T-helper 1 cell treated with Interleukin-12 subunit alpha and Interleukin-12 subunit beta and Interleukin-4 antibody, amounts not matched to agents 30 μg/mL and 1 μg/mL, for 36 hours (primary cell): Measurements from ENCODE around the gene ZNF692.
"Not testable (repeated sequence)": the region's sequence is repeated elsewhere in the genome, so short reads cannot be mapped to it uniquely, and the experiment has no call there.

Experiments
- H3K27ac Mint-ChIP-seq: one replicate; pipeline ENCODE4 v1.8.0; 2021; ENCODE audit warnings: mild to moderate bottlenecking, mixed read lengths
- H3K27me3 Mint-ChIP-seq: one replicate; pipeline ENCODE4 v1.8.0; 2021; ENCODE audit warnings: low read depth, mixed read lengths
- H3K36me3 Mint-ChIP-seq: one replicate; pipeline ENCODE4 v1.8.0; 2021; ENCODE audit warnings: low read depth, mixed read lengths
- H3K4me1 Mint-ChIP-seq: one replicate; pipeline ENCODE4 v1.8.0; 2021; ENCODE audit warnings: low read depth, mixed read lengths
- H3K4me3 Mint-ChIP-seq: one replicate; pipeline ENCODE4 v1.8.0; 2021; ENCODE audit warnings: mild to moderate bottlenecking, moderate library complexity, mixed read lengths
- H3K9me3 Mint-ChIP-seq: one replicate; pipeline ENCODE4 v1.8.0; 2021; ENCODE audit warnings: mixed read lengths

The ZNF692 gene

GRCh38 chr1:248889914-248890243 is 31.0 kb upstream of the ZNF692 start:
- not testable (repeated sequence) for H3K27ac Mint-ChIP-seq, H3K4me1 Mint-ChIP-seq, H3K36me3 Mint-ChIP-seq, H3K9me3 Mint-ChIP-seq, H3K4me3 Mint-ChIP-seq
- H3K27me3 Mint-ChIP-seq, result peaks cover 35% of the 10 kb centered on the region

DNA sequence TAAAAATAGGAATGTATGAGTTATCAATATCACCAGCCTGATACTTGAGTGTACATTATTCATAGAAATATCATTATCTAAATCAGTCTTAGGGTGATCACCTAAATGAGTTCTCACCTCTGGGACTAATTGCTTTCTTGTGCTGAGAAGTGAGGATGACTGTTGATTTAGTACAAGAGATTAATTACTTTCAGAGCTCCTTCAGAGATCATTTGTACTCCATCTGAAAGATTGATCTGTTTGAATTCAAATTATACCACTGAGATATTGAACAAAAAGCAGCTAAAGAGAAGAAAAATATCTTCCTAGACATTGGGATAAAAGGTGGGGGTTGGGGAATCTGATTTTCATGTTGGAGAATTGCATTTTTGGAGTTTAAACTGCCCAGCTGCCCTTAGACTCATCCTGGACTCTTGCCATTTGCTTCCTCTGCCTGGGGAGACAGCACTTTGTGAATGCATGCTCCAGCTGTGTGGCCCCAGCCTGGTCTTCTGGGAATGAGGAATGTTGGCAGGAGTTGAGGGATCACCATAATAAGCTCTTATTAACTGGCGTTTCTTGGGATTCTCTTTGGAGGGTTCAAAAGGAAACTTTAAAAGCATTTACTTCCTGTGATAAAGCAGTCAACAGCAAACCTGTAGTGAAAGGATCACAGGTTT is 27.5 kb upstream of the ZNF692 start:
- no peak overlapping the region for H3K27ac Mint-ChIP-seq
- no peaks in the 10 kb centered on the region for H3K4me1 Mint-ChIP-seq
- H3K36me3 Mint-ChIP-seq, result no peaks in the 10 kb centered on the region
- H3K4me3 Mint-ChIP-seq, result no peak overlapping the region
- no peaks in the 10 kb centered on the region for H3K9me3 Mint-ChIP-seq
- H3K27me3 Mint-ChIP-seq, result peaks cover 24% of the 10 kb centered on the region

GRCh38 chr1:248885646-248886045 is 26.8 kb upstream of the ZNF692 start:
- peaks cover 24% of the 10 kb centered on the region for H3K27me3 Mint-ChIP-seq
- no peaks in the 10 kb centered on the region for H3K9me3 Mint-ChIP-seq
- no peak overlapping the region for H3K27ac Mint-ChIP-seq
- no peaks in the 10 kb centered on the region for H3K4me1 Mint-ChIP-seq
- H3K36me3 Mint-ChIP-seq, result no peaks in the 10 kb centered on the region
- H3K4me3 Mint-ChIP-seq, result no peak overlapping the region

- no peaks in the 10 kb centered on the region for H3K4me1 Mint-ChIP-seq
- no peaks in the 10 kb centered on the region for H3K36me3 Mint-ChIP-seq
- H3K9me3 Mint-ChIP-seq, result no peaks in the 10 kb centered on the region
- H3K4me3 Mint-ChIP-seq, result no peak overlapping the region
- H3K27me3 Mint-ChIP-seq, result peaks cover 25% of the 10 kb centered on the region
- H3K27ac Mint-ChIP-seq, result no peak overlapping the region
Observed at GRCh38 chr1:248884632-248885295, 25.9 kb upstream of the ZNF692 start.

DNA sequence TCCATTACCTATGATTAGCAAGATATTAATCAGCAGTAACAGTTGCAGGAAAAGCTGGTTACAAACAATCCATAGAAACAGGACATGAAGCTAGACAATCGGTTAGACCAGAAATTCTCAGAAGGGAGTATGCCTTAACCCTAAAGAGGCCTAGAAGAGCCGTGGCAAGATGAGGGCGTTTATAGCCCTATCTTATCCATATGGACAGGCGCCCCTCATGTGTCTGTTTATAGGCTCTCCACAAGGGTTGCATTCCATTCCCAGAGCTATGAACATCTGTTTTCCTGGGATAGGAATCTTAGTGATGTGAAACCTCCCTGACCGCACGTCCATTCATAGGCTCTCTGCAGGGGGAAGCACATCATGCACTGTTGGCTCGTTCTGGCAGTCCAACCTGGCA is 23.5 kb upstream of the ZNF692 start:
- not testable (repeated sequence) for H3K27ac Mint-ChIP-seq, H3K36me3 Mint-ChIP-seq, H3K9me3 Mint-ChIP-seq

DNA sequence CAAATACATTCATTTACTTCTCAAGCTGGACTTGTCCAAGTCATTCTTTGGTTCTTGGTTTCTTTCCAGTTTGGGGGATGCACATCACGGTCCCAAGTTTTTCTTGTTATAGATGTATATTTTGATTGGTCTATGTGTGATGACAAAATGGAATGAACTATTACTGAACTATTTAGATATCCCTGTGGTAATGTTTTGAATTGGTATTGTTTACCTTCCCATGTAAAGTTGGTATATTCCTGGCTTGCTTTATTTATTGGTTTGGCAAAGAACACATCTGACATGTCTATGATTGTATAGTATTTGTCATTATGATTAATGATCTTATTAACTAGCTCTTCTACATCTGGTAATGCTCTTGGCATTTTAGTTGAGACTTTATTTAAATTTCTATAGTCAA is 22.4 kb upstream of the ZNF692 start:
- H3K4me1 Mint-ChIP-seq, result no peaks in the 10 kb centered on the region
- H3K36me3 Mint-ChIP-seq, result no peaks in the 10 kb centered on the region
- H3K4me3 Mint-ChIP-seq, result no peak overlapping the region
- peaks cover 40% of the 10 kb centered on the region for H3K27me3 Mint-ChIP-seq
- no peak overlapping the region for H3K27ac Mint-ChIP-seq
- no peaks in the 10 kb centered on the region for H3K9me3 Mint-ChIP-seq

More for the DNA sequence above, 23.5 kb upstream of the ZNF692 start:
- H3K4me3 Mint-ChIP-seq, H3K4me1 Mint-ChIP-seq: not testable (repeated sequence)
- H3K27me3 Mint-ChIP-seq, result peaks cover 33% of the 10 kb centered on the region

GRCh38 chr1:248873993-248874533 is 15.2 kb upstream of the ZNF692 start:
- peaks cover 22% of the 10 kb centered on the region for H3K27me3 Mint-ChIP-seq
- peak overlapping the region; percentile 94 for H3K27ac Mint-ChIP-seq
- no peaks in the 10 kb centered on the region for H3K9me3 Mint-ChIP-seq
- peak overlapping the region; percentile 90 for H3K4me3 Mint-ChIP-seq
- H3K4me1 Mint-ChIP-seq, result peaks cover 20% of the 10 kb centered on the region
- H3K36me3 Mint-ChIP-seq, result peaks cover 3% of the 10 kb centered on the region

DNA sequence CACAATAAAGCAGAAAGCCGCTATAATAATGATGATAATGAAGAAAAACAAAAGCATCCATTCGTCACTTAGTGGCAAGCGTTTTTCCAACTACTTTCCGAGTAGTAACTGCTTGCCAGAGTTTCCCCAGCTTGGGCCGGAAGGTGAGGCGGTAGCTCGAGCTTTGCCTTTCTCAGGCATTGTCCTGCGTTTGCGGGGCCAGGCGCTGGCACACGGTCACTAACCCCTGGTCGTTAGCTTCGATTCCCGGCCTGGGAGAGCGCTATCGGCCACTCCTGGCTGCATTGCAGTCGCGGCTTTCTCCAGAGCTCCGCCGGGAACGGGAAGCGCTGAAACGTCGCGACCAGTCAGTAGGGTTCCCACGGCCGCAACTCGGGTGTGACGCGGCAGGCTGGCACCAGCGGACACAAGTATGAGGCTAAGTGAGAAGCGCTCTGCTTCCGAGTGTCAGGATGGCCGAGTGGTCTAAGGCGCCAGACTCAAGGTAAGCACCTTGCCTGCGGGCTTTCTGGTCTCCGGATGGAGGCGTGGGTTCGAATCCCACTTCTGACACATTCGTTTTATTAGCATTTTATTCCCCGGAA is 14.6 kb upstream of the ZNF692 start:
- H3K9me3 Mint-ChIP-seq, result no peaks in the 10 kb centered on the region
- H3K36me3 Mint-ChIP-seq, result peaks cover 3% of the 10 kb centered on the region
- peak overlapping the region; percentile 90 for H3K4me3 Mint-ChIP-seq
- H3K27ac Mint-ChIP-seq, result peak overlapping the region; percentile 94
- H3K27me3 Mint-ChIP-seq, result peaks cover 18% of the 10 kb centered on the region
- peaks cover 20% of the 10 kb centered on the region for H3K4me1 Mint-ChIP-seq

- Mint-ChIP-seq H3K9me3 (no peaks in the 10 kb centered on the region), H3K4me1 (peaks cover 20% of the 10 kb centered on the region), H3K4me3 (peak overlapping the region; percentile 90), H3K27ac (peak overlapping the region; percentile 94), H3K27me3 (peaks cover 17% of the 10 kb centered on the region), H3K36me3 (peaks cover 3% of the 10 kb centered on the region)
Observed at GRCh38 chr1:248872752-248873408, 14.0 kb upstream of the ZNF692 start.

- Mint-ChIP-seq H3K9me3 (no peaks in the 10 kb centered on the region), H3K4me3 (peak overlapping the region; percentile 40), H3K36me3 (peaks cover 3% of the 10 kb centered on the region), H3K27me3 (peaks cover 9% of the 10 kb centered on the region), H3K27ac (no peak overlapping the region), H3K4me1 (peaks cover 20% of the 10 kb centered on the region)
Observed at GRCh38 chr1:248871837-248872401, 13.0 kb upstream of the ZNF692 start.

GRCh38 chr1:248862998-248863881 is 4.4 kb upstream of the ZNF692 start:
- peak overlapping the region; percentile 86 for H3K4me3 Mint-ChIP-seq
- H3K4me1 Mint-ChIP-seq, result peaks cover 25% of the 10 kb centered on the region
- peaks cover 10% of the 10 kb centered on the region for H3K27me3 Mint-ChIP-seq
- peak overlapping the region; percentile 81 for H3K27ac Mint-ChIP-seq
- H3K9me3 Mint-ChIP-seq, result no peaks in the 10 kb centered on the region
- H3K36me3 Mint-ChIP-seq, result no peaks in the 10 kb centered on the region

DNA sequence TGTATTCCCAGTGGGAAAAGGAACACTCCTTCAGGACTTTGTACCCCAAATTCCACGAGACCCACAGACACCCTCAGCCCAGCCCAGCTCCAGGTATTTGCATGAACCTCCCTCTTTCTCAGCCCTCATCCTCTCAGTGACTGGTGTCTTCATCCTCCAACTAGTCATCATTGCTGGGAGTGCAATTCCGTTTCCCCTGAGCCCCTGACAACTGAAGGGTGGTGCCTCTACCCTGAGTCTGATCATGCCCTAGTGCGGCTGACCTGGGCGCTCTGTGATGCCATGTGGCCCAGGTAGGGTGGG is 3.8 kb upstream of the ZNF692 start:
- H3K36me3 Mint-ChIP-seq, result no peaks in the 10 kb centered on the region
- peak overlapping the region; percentile 86 for H3K4me3 Mint-ChIP-seq
- H3K27me3 Mint-ChIP-seq, result peaks cover 10% of the 10 kb centered on the region
- no peaks in the 10 kb centered on the region for H3K9me3 Mint-ChIP-seq
- peak overlapping the region; percentile 81 for H3K27ac Mint-ChIP-seq
- peaks cover 27% of the 10 kb centered on the region for H3K4me1 Mint-ChIP-seq

GRCh38 chr1:248861616-248862015 is 2.7 kb upstream of the ZNF692 start:
- Mint-ChIP-seq H3K4me1 (peaks cover 31% of the 10 kb centered on the region), H3K27me3 (peaks cover 10% of the 10 kb centered on the region), H3K27ac (no peak overlapping the region), H3K36me3 (no peaks in the 10 kb centered on the region), H3K9me3 (no peaks in the 10 kb centered on the region), H3K4me3 (no peak overlapping the region)

DNA sequence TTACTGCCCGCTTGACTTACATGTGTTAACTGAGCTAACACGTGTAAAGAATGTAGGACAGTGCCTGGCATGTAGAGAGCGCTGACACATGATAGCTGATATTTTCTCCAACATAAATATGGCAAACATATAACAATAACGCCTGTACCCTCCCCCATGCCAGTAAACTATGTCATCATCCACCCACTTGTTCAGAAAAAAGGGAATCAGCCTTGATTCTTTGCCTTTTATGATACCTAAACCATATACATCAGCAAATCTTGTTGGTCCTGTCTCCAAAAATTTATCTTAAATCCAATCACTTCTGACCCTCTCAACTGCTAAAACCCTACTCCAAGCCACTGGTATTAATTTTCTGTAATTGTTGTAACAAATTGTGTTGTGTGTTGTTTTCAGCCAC is 1.1 kb upstream of the ZNF692 start:
- Mint-ChIP-seq H3K9me3 (no peaks in the 10 kb centered on the region), H3K4me3 (peak overlapping the region; percentile 90), H3K27me3 (peaks cover 10% of the 10 kb centered on the region), H3K4me1 (peaks cover 36% of the 10 kb centered on the region), H3K36me3 (peaks cover 6% of the 10 kb centered on the region), H3K27ac (peak overlapping the region; percentile 91)
